Ascending aorta (tissue), 2 donors: Measurements from ENCODE around the gene ADCY7. TPM values are rescaled to one million over a fixed set of nuclear protein-coding genes. Genes with fewer than 3 reads are reported as not detected.

Experiments
- DNase-seq, 2 donors: peaks; one replicate each; pipeline ENCODE4 v3.0.0-alpha.2; 2019; ENCODE audit warnings: low spot score in 2 of 2
- H3K27ac ChIP-seq, 2 donors: fragments of 200-600 bp; sonication (generic); one replicate each; pipeline ENCODE4 v1.5.1; 2016 to 2017; ENCODE audit warnings: mild to moderate bottlenecking in 1 of 2
- H3K27me3 ChIP-seq: fragments of 200-600 bp; sonication (generic); one replicate; pipeline ENCODE4 v1.5.1; 2017
- H3K36me3 ChIP-seq, 2 donors: fragments of 200-600 bp; sonication (generic); one replicate each; pipeline ENCODE4 v1.5.1; 2016
- H3K4me1 ChIP-seq, 2 donors: fragments of 200-600 bp; sonication (generic); one replicate each; pipeline ENCODE4 v1.5.1; 2016 to 2017; ENCODE audit warnings: mild to moderate bottlenecking in 1 of 2
- H3K4me3 ChIP-seq, 2 donors: fragments of 200-600 bp; sonication (generic); one replicate each; pipeline ENCODE4 v1.5.1; 2016 to 2017; ENCODE audit warnings: mild to moderate bottlenecking in 1 of 2
- H3K9me3 ChIP-seq, 2 donors: fragments of 200-600 bp; sonication (generic); one replicate each; pipeline ENCODE4 v1.5.1; 2016
- intact Hi-C: fragments of 100-400 bp; cut with DNase I; formaldehyde crosslinking; loops from one replicate; pipeline ENCODE4 v1.15.1; 2023
- total RNA-seq: library from RNA; depleted of rRNA; stranded (reverse); fragments of >200 nt; gene quantifications from one replicate; pipeline ENCODE4 v1.1.0, GENCODE V29; 2016
- TF ChIP-seq, protein P1 (sequence below), 3 experiments: fragments of 200-600 bp in 2 of 3; fragments of 450-650 bp in 1 of 3; sonication (generic) in 2 of 3; IDR thresholded peaks; one replicate each; pipeline ENCODE4 v1.5.1; 2016 to 2019; ENCODE audit warnings: antibody characterized with exemption in 3 of 3, mild to moderate bottlenecking in 1 of 3, moderate library complexity in 1 of 3

ADCY7 gene
- total RNA-seq, 1 donor from 2014 or later: 8.2 TPM

- Histone ChIP-seq H3K27ac (no peak overlapping the region), H3K4me3 (no peak overlapping the region), H3K36me3 (no peaks in the 10 kb centered on the region), H3K4me1 (peaks cover 8 to 17% of the 10 kb centered on the region in 2 donors), H3K9me3 (no peaks in the 10 kb centered on the region), H3K27me3 (no peaks in the 10 kb centered on the region)
- TF ChIP-seq, protein P1, sequence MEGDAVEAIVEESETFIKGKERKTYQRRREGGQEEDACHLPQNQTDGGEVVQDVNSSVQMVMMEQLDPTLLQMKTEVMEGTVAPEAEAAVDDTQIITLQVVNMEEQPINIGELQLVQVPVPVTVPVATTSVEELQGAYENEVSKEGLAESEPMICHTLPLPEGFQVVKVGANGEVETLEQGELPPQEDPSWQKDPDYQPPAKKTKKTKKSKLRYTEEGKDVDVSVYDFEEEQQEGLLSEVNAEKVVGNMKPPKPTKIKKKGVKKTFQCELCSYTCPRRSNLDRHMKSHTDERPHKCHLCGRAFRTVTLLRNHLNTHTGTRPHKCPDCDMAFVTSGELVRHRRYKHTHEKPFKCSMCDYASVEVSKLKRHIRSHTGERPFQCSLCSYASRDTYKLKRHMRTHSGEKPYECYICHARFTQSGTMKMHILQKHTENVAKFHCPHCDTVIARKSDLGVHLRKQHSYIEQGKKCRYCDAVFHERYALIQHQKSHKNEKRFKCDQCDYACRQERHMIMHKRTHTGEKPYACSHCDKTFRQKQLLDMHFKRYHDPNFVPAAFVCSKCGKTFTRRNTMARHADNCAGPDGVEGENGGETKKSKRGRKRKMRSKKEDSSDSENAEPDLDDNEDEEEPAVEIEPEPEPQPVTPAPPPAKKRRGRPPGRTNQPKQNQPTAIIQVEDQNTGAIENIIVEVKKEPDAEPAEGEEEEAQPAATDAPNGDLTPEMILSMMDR (IDR thresholded peaks at IDR 0.05): no peak
- intact Hi-C loops: no loop called here
- no peak for DNase-seq
Observed at GRCh38 chr16:50270510-50271147, 4.3 kb downstream of the ADCY7 start.

DNA sequence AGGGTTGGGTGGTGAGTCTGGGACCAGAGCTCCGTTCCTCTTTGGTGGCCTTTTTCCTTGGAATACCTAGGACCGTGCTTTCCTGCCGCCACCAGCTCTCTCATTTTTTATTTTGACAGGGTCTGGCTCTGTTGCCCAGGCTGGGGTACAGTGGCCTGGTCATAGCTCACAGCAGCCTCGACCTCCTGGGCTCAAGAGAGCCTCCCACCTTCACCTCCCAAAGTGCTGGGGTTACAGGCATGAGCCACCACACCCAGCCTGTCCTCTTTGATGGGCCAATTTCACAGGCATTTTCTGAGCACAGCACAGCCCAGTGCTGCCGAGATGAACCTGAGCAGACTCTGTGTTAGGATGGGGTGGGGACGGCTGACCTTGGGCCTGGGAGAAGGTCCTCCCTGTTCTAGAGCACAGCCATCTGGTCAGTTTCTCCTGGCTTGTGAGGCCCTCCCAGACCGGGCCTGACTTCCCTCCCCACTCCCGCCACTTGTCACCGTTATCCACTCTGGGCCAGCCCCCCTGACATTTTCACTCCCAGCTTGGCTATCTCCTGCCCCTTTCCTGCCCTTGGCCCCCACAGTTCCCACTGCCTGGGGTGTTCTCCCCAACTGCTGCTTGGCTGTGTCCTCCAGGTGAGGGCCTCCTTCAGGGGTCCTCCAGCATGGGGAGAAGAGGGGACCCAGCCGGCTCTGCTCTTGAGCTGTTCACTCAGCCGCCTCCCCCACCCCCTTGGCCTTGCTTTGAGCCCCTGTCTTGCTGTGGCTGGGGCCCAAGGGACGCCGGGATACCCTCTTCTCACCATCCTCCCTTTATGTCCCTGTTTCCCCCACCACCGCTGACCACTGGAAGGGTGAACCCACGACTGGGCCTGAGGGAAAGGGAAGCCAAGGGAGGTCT, 5.0 kb downstream of the ADCY7 start:
- H3K27ac ChIP-seq: no peak overlapping the region
- TF ChIP-seq, protein P1 (IDR thresholded peaks at IDR 0.05): no peak
- H3K27me3 ChIP-seq: no peaks in the 10 kb centered on the region
- DNase-seq: no peak
- no peaks in the 10 kb centered on the region for H3K9me3 ChIP-seq
- no peaks in the 10 kb centered on the region for H3K36me3 ChIP-seq
- intact Hi-C loops: no loop called here
- no peak overlapping the region for H3K4me3 ChIP-seq
- H3K4me1 ChIP-seq: peaks cover 6 to 9% of the 10 kb centered on the region in 2 donors

- H3K4me3 ChIP-seq: no peak overlapping the region
- intact Hi-C loops: no loop called here
- TF ChIP-seq, protein P1 (IDR thresholded peaks at IDR 0.05): no peak
- H3K9me3 ChIP-seq: no peaks in the 10 kb centered on the region
- H3K27ac ChIP-seq: no peak overlapping the region
- H3K27me3 ChIP-seq: no peaks in the 10 kb centered on the region
- DNase-seq: no peak
- H3K36me3 ChIP-seq: no peaks in the 10 kb centered on the region
- H3K4me1 ChIP-seq: peaks cover 0 to 3% of the 10 kb centered on the region in 2 donors
Observed at GRCh38 chr16:50272111-50272571, 5.8 kb downstream of the ADCY7 start.

GRCh38 chr16:50272687-50273381, 6.5 kb downstream of the ADCY7 start:
- Histone ChIP-seq H3K9me3 (no peaks in the 10 kb centered on the region), H3K4me1 (no peaks in the 10 kb centered on the region), H3K36me3 (no peaks in the 10 kb centered on the region), H3K4me3 (no peak overlapping the region), H3K27me3 (no peaks in the 10 kb centered on the region), H3K27ac (no peak overlapping the region)
- intact Hi-C loops: no loop called here
- TF ChIP-seq, protein P1 (IDR thresholded peaks at IDR 0.05): no peak
- DNase-seq: no peak

- Histone ChIP-seq H3K27me3 (no peaks in the 10 kb centered on the region), H3K9me3 (no peaks in the 10 kb centered on the region), H3K36me3 (no peaks in the 10 kb centered on the region), H3K4me3 (no peak overlapping the region), H3K4me1 (no peaks in the 10 kb centered on the region), H3K27ac (no peak overlapping the region)
- intact Hi-C loops: no loop called here
- no peak for DNase-seq
- TF ChIP-seq, protein P1 (IDR thresholded peaks at IDR 0.05): no peak
Observed at GRCh38 chr16:50273382-50273690, 7.0 kb downstream of the ADCY7 start.
